Measurements from ENCODE around the gene CBX4.

GRCh38 chr17:79871131-79871530 is 31.9 kb upstream of the CBX4 start:
- TF ChIP-seq CTCF (conservative IDR thresholded peaks at IDR 0.05; ENCODE audit: low read length), result no peak
- no peak for TF ChIP-seq EZH2phosphoT487 (IDR thresholded peaks at IDR 0.05; ENCODE audit: borderline replicate concordance, low read depth, low read length)

Data from OCI-LY7 (cell line).